Karpas-422 (cell line): ENCODE results near the gene SRGAP2B. TPM values are rescaled to one million over a fixed set of nuclear protein-coding genes. Genes with fewer than 3 reads are reported as not detected.
"Not testable (repeated sequence)": the region's sequence is repeated elsewhere in the genome, so short reads cannot be mapped to it uniquely, and the experiment has no call there.

Experiments
- DNase-seq: peaks from one replicate; pipeline ENCODE4 v3.0.0-alpha.2; 2015
- H2AFZ ChIP-seq: fragments of 200-600 bp; sonication (generic); 2 replicates; pipeline ENCODE4 v1.6.1; 2014; ENCODE audit warnings: antibody characterized with exemption, low read length, mixed read lengths
- H3K27ac ChIP-seq: fragments of 200-600 bp; sonication (generic); 2 replicates; pipeline ENCODE4 v1.5.1; 2014; ENCODE audit warnings: mild to moderate bottlenecking, low read length, moderate library complexity
- H3K27me3 ChIP-seq: fragments of 200-600 bp; sonication (generic); 2 replicates; pipeline ENCODE4 v1.6.1; 2014; ENCODE audit warnings: low read length, mixed read lengths
- H3K36me3 ChIP-seq: fragments of 200-600 bp; sonication (generic); 2 replicates; pipeline ENCODE4 v1.6.1; 2014; ENCODE audit warnings: low read length, mixed read lengths; ENCODE audit not compliant: insufficient read depth
- H3K4me1 ChIP-seq: fragments of 200-600 bp; sonication (generic); 2 replicates; pipeline ENCODE4 v1.6.1; 2014; ENCODE audit warnings: mild to moderate bottlenecking, low read length, mixed read lengths
- H3K4me2 ChIP-seq: fragments of 200-600 bp; sonication (generic); 2 replicates; pipeline ENCODE4 v1.6.1; 2014; ENCODE audit warnings: low read length, low read depth, mild to moderate bottlenecking; ENCODE audit not compliant: poor library complexity, severe bottlenecking
- H3K4me3 ChIP-seq: fragments of 200-600 bp; sonication (generic); 2 replicates; pipeline ENCODE4 v1.5.1; 2014; ENCODE audit warnings: mild to moderate bottlenecking, antibody characterized with exemption, low read length, mixed read lengths
- H3K79me2 ChIP-seq: fragments of 200-600 bp; sonication (generic); 2 replicates; pipeline ENCODE4 v1.6.1; 2014; ENCODE audit warnings: mild to moderate bottlenecking, low read length, mixed read lengths
- H3K9ac ChIP-seq: fragments of 200-600 bp; sonication (generic); 2 replicates; pipeline ENCODE4 v1.6.0; 2014; ENCODE audit warnings: low read length
- H3K9me2 ChIP-seq: fragments of 200-600 bp; sonication (generic), shearing (Covaris generic); replicated peaks from 2 replicates; pipeline ENCODE4 v1.6.0; 2014; ENCODE audit warnings: mild to moderate bottlenecking, low read length, moderate library complexity; ENCODE audit not compliant: insufficient read depth
- H3K9me3 ChIP-seq: fragments of 300-700, 200-600 bp; sonication (generic); 2 replicates; pipeline ENCODE4 v1.6.1; 2014; ENCODE audit warnings: low read length, mixed read lengths
- H4K20me1 ChIP-seq: fragments of 200-600 bp; sonication (generic); 2 replicates; pipeline ENCODE4 v1.6.1; 2014; ENCODE audit warnings: mild to moderate bottlenecking, antibody characterized with exemption, low read length, low read depth; ENCODE audit not compliant: insufficient read depth
- total RNA-seq: library from RNA; depleted of rRNA; stranded (reverse); fragments of >200 nt; shearing (Covaris generic); gene quantifications from 2 replicates; pipeline ENCODE4 v1.2.3, GENCODE V29; 2014; ENCODE audit warnings: low replicate concordance

Gene SRGAP2B
- total RNA-seq, 1 experiment from 2014 or later, result 16.0 TPM

- not testable (repeated sequence) for H3K4me3 ChIP-seq, H3K79me2 ChIP-seq, H3K9me3 ChIP-seq, H3K27me3 ChIP-seq, H2AFZ ChIP-seq, H3K4me2 ChIP-seq, H3K9ac ChIP-seq, DNase-seq, H3K4me1 ChIP-seq, H4K20me1 ChIP-seq, H3K9me2 ChIP-seq, H3K27ac ChIP-seq, H3K36me3 ChIP-seq
These were observed 61.6 kb downstream of the SRGAP2B start for GRCh38 chr1:145033523-145033922.

- H2AFZ ChIP-seq, H3K79me2 ChIP-seq, H3K4me3 ChIP-seq, H3K4me1 ChIP-seq, H3K9me3 ChIP-seq, DNase-seq, H4K20me1 ChIP-seq, H3K9ac ChIP-seq, H3K27ac ChIP-seq, H3K27me3 ChIP-seq, H3K4me2 ChIP-seq, H3K9me2 ChIP-seq, H3K36me3 ChIP-seq: not testable (repeated sequence)
These were observed 67.9 kb downstream of the SRGAP2B start for GRCh38 chr1:145027251-145027650.

- not testable (repeated sequence) for DNase-seq, H3K36me3 ChIP-seq, H4K20me1 ChIP-seq, H3K4me3 ChIP-seq, H3K27me3 ChIP-seq, H2AFZ ChIP-seq, H3K4me1 ChIP-seq, H3K9me3 ChIP-seq, H3K9me2 ChIP-seq, H3K27ac ChIP-seq, H3K9ac ChIP-seq, H3K79me2 ChIP-seq, H3K4me2 ChIP-seq
These were observed 69.8 kb downstream of the SRGAP2B start for GRCh38 chr1:145025286-145025685.

GRCh38 chr1:145022259-145022658, 72.9 kb downstream of the SRGAP2B start:
- H3K4me1 ChIP-seq, DNase-seq, H3K4me3 ChIP-seq, H2AFZ ChIP-seq, H3K27ac ChIP-seq, H3K9me2 ChIP-seq, H3K79me2 ChIP-seq, H4K20me1 ChIP-seq, H3K9me3 ChIP-seq, H3K9ac ChIP-seq, H3K36me3 ChIP-seq, H3K27me3 ChIP-seq, H3K4me2 ChIP-seq: not testable (repeated sequence)

GRCh38 chr1:145021749-145022148, 73.4 kb downstream of the SRGAP2B start:
- not testable (repeated sequence) for H3K36me3 ChIP-seq, H3K4me3 ChIP-seq, H4K20me1 ChIP-seq, H3K27ac ChIP-seq, H3K9me3 ChIP-seq, H3K27me3 ChIP-seq, DNase-seq, H3K79me2 ChIP-seq, H3K9me2 ChIP-seq, H2AFZ ChIP-seq, H3K9ac ChIP-seq, H3K4me1 ChIP-seq, H3K4me2 ChIP-seq

GRCh38 chr1:145019709-145020108, 75.4 kb downstream of the SRGAP2B start:
- not testable (repeated sequence) for H3K79me2 ChIP-seq, DNase-seq, H3K4me2 ChIP-seq, H4K20me1 ChIP-seq, H3K4me1 ChIP-seq, H3K9me2 ChIP-seq, H3K9ac ChIP-seq, H3K9me3 ChIP-seq, H3K4me3 ChIP-seq, H3K27me3 ChIP-seq, H3K36me3 ChIP-seq, H3K27ac ChIP-seq, H2AFZ ChIP-seq

- H3K9me3 ChIP-seq, H3K79me2 ChIP-seq, H3K9me2 ChIP-seq, H4K20me1 ChIP-seq, H3K9ac ChIP-seq, H3K27ac ChIP-seq, H3K36me3 ChIP-seq, H3K27me3 ChIP-seq, H3K4me2 ChIP-seq, H3K4me3 ChIP-seq, H2AFZ ChIP-seq, H3K4me1 ChIP-seq, DNase-seq: not testable (repeated sequence)
These were observed 77.4 kb downstream of the SRGAP2B start for GRCh38 chr1:145017725-145018124.

- H3K9me2 ChIP-seq, H3K9me3 ChIP-seq, H3K4me1 ChIP-seq, H4K20me1 ChIP-seq, H3K27me3 ChIP-seq, H3K79me2 ChIP-seq, H3K36me3 ChIP-seq, H3K9ac ChIP-seq, DNase-seq, H3K4me2 ChIP-seq, H2AFZ ChIP-seq, H3K4me3 ChIP-seq, H3K27ac ChIP-seq: not testable (repeated sequence)
These were observed 78.7 kb downstream of the SRGAP2B start for GRCh38 chr1:145016492-145016862.

GRCh38 chr1:145015744-145016491, 79.2 kb downstream of the SRGAP2B start:
- H4K20me1 ChIP-seq, H3K4me3 ChIP-seq, H3K36me3 ChIP-seq, H3K9me3 ChIP-seq, H3K79me2 ChIP-seq, H3K27ac ChIP-seq, H3K9ac ChIP-seq, H3K4me2 ChIP-seq, H3K9me2 ChIP-seq, H2AFZ ChIP-seq, DNase-seq, H3K27me3 ChIP-seq, H3K4me1 ChIP-seq: not testable (repeated sequence)
